Mammary epithelial cell (primary cell): ENCODE data around the gene ZNF627.

ENCODE experiments used
- CTCF ChIP-seq, 2 donors: IDR thresholded peaks in 1 of 2; conservative IDR thresholded peaks in 1 of 2; 2 replicates each; pipeline ENCODE4 v1.5.1; 2011 to 2012; ENCODE audit warnings: inconsistent platforms in 2 of 2, low read length in 2 of 2, mild to moderate bottlenecking in 2 of 2, control low read depth in 1 of 2, low read depth in 1 of 2; ENCODE audit not compliant: insufficient read depth in 1 of 2; ENCODE audit errors: extremely low read depth in 1 of 2
- EZH2 ChIP-seq: IDR thresholded peaks from 2 replicates; pipeline ENCODE4 v1.6.1; 2012; ENCODE audit warnings: low read length, inconsistent platforms, borderline replicate concordance

- TF ChIP-seq CTCF (conservative IDR thresholded peaks at IDR 0.05 in 1 of 2, IDR thresholded peaks at IDR 0.05 in 1 of 2; ENCODE audit: extremely low read depth in 1 of 2, insufficient read depth in 1 of 2, low read depth in 1 of 2, low read length in 2 of 2) (no peak), EZH2 (no peak)
Observed at GRCh38 chr19:11652492-11652891, 55.2 kb downstream of the ZNF627 start.
